Body of pancreas (tissue), 4 donors: ENCODE measurements around the gene TAS2R10. TPM values are rescaled to one million over a fixed set of nuclear protein-coding genes. Genes with fewer than 3 reads are reported as not detected.
"Not testable (repeated sequence)": the region's sequence is repeated elsewhere in the genome, so short reads cannot be mapped to it uniquely, and the experiment has no call there.

Experiments
- ATAC-seq: fragments of 150-250 bp; one replicate; pipeline ENCODE4 v1.9.1; 2016
- DNase-seq, 4 donors: peaks; one replicate each; pipeline ENCODE4 v3.0.0-alpha.2; 2019
- H3K27ac ChIP-seq, 4 donors: fragments of 200-600 bp; sonication (generic); 1 replicate in 3 of 4; 2 replicates in 1 of 4; pipeline versions ENCODE4 v1.5.1 to v1.6.1; 2016 to 2019; ENCODE audit warnings: mild to moderate bottlenecking in 1 of 4, mixed read lengths in 1 of 4, moderate library complexity in 1 of 4
- H3K27me3 ChIP-seq, 2 donors: fragments of 200-600 bp; sonication (generic); one replicate each; pipeline ENCODE4 v1.6.0; 2016; ENCODE audit warnings: mild to moderate bottlenecking in 1 of 2
- H3K36me3 ChIP-seq, 2 donors: fragments of 200-600 bp; sonication (generic); replicated peaks in 1 of 2; 2 replicates each; pipeline ENCODE4 v1.5.1; 2016; ENCODE audit warnings: low read depth in 2 of 2; ENCODE audit not compliant: insufficient read depth in 1 of 2
- H3K4me1 ChIP-seq: fragments of 200-600 bp; sonication (generic); one replicate; pipeline ENCODE4 v1.6.0; 2016
- H3K4me3 ChIP-seq, 2 donors: fragments of 200-600 bp; sonication (generic); 1 replicate in 1 of 2; 2 replicates in 1 of 2; pipeline ENCODE4 v1.5.1; 2016 to 2019
- H3K9me3 ChIP-seq, 3 donors: fragments of 200-600 bp; sonication (generic); 1 replicate in 2 of 3; 2 replicates in 1 of 3; pipeline ENCODE4 v1.5.1; 2016
- CTCF ChIP-seq, 7 experiments: fragments of 450-650 bp in 4 of 7; fragments of 200-600 bp in 3 of 7; sonication (generic) in 3 of 7; IDR thresholded peaks; one replicate each; pipeline ENCODE4 v1.5.1; 2016 to 2019; ENCODE audit warnings: antibody characterized with exemption in 7 of 7
- POLR2A ChIP-seq, 3 donors: fragments of 450-650 bp; IDR thresholded peaks; one replicate each; pipeline ENCODE4 v1.6.1; 2016; ENCODE audit warnings: antibody characterized with exemption in 3 of 3, mild to moderate bottlenecking in 2 of 3
- WGBS, 2 donors: methylation state at CpG; one replicate each; pipeline ENCODE4 v1.1.5; 2017; 5-methylcytosine and 5-hydroxymethylcytosine counted together
- intact Hi-C: fragments of 100-400 bp; cut with DNase I; formaldehyde crosslinking; loops from one replicate; pipeline ENCODE4 v1.15.1; 2023
- small RNA-seq: library from RNA; depleted of rRNA; stranded (forward); fragments of <200 nt; gene quantifications from one replicate; pipeline ENCODE3, GENCODE V24; 2016
- total RNA-seq, 2 donors: library from RNA; depleted of rRNA; stranded (reverse); fragments of >200 nt; gene quantifications; one replicate each; pipeline ENCODE4 v1.1.0, GENCODE V29; 2016

TAS2R10 gene
- total RNA-seq, 2 donors from 2014 or later, result 0.52 TPM; not detected in 1

DNA sequence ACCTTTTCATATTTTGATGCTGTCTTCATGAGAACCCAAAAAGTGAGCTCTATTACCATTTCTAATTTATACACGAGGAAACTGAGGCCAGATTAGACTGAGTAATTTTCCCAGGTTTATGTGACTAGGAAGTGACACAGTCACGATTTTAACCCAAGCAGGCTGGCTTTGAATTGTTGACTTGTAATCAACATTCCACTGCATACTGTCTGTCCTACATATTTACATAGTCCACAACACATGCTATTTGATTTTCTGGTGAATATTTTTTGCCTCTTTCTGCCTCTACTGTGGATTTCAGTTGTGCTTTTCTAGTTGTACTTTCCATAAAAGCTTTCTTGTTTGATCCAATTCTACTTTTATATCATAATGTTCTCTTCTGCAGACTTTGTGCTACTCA, 31.9 kb downstream of the TAS2R10 start:
- H3K4me1 ChIP-seq, result no peaks in the 10 kb centered on the region
- no peaks in the 10 kb centered on the region for H3K9me3 ChIP-seq
- H3K27me3 ChIP-seq, result no peaks in the 10 kb centered on the region
- no peak for ATAC-seq
- H3K36me3 ChIP-seq, result no peaks in the 10 kb centered on the region
- TF ChIP-seq CTCF (IDR thresholded peaks at IDR 0.05) (no peak), POLR2A (IDR thresholded peaks at IDR 0.05) (no peak)
- intact Hi-C loops, result no loop called here
- no peak overlapping the region for H3K4me3 ChIP-seq
- no peak overlapping the region for H3K27ac ChIP-seq
- no peak for DNase-seq
- 13 to 17% methylated on average over 2 of the region's 2 CpGs for WGBS, 2 donors

DNA sequence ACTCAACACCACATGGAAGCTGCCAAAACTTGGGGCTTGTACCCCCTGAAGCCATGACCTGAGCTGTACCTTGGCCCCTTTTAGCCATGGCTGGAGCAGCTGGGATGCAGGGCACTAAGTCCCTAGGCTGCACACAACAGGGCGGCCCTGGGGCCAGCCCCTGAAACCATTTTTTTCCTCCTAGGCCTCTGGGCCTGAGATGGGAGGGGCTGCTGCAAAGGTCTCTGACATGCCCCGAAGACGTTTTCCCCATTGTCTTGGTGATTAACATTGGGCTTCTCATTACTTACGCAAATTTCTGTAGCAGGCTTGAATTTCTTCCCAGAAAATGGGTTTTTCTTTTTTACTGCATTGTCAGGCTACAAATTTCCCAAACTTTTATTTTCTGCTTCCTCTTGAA, 34.4 kb downstream of the TAS2R10 start:
- ATAC-seq, H3K4me3 ChIP-seq, H3K27me3 ChIP-seq, DNase-seq, H3K27ac ChIP-seq, H3K4me1 ChIP-seq, intact Hi-C loops, H3K36me3 ChIP-seq, H3K9me3 ChIP-seq: not testable (repeated sequence)
- WGBS, 2 donors, result 83 to 87% methylated on average over 4 of the region's 4 CpGs

GRCh38 chr12:10783252-10783651, 42.9 kb downstream of the TAS2R10 start:
- DNase-seq, result no peak
- TF ChIP-seq CTCF (IDR thresholded peaks at IDR 0.05) (no peak), POLR2A (IDR thresholded peaks at IDR 0.05) (no peak)
- WGBS, 2 donors, result 55 to 58% methylated on average over 5 of the region's 5 CpGs
- H3K36me3 ChIP-seq, result no peaks in the 10 kb centered on the region
- no peaks in the 10 kb centered on the region for H3K4me1 ChIP-seq
- H3K9me3 ChIP-seq, result no peaks in the 10 kb centered on the region
- H3K27ac ChIP-seq, result no peak overlapping the region
- intact Hi-C loops, result no loop called here
- H3K4me3 ChIP-seq, result no peak overlapping the region
- ATAC-seq, result no peak
- H3K27me3 ChIP-seq, result no peaks in the 10 kb centered on the region

- H3K4me1 ChIP-seq, result no peaks in the 10 kb centered on the region
- no peak overlapping the region for H3K27ac ChIP-seq
- ATAC-seq (no peak), DNase-seq (no peak)
- H3K27me3 ChIP-seq, result no peaks in the 10 kb centered on the region
- TF ChIP-seq CTCF (IDR thresholded peaks at IDR 0.05) (no peak), POLR2A (IDR thresholded peaks at IDR 0.05) (no peak)
- no peaks in the 10 kb centered on the region for H3K36me3 ChIP-seq
- no peaks in the 10 kb centered on the region for H3K9me3 ChIP-seq
- 80 to 85% methylated on average over 2 of the region's 2 CpGs for whole genome bisulfite sequencing, 2 donors
- H3K4me3 ChIP-seq, result no peak overlapping the region
- intact Hi-C loops, result loop anchor here (10.0 kb wide), 1 partner anchor 706 kb away; no protein-coding TSS in a partner anchor
These were observed 47.1 kb downstream of the TAS2R10 start for GRCh38 chr12:10779103-10779502.

Small RNA genes lying within 50 kb of the gene (small RNA-seq; reads per million reads assigned to genes)
- not detected for gene PRR4

Other genes with a start within 250 kb of the TAS2R10 start
- 10 to 100 TPM; 16.9 to 17.5 TPM for gene MAGOHB, start 212.7 kb downstream of the TAS2R10 start, total RNA-seq
- gene STYK1, start 152.3 kb downstream of the TAS2R10 start, total RNA-seq, result under 1 TPM in 1 of 2 donors, not detected in 1; 0.26 TPM
- 100 to 1,000 TPM; 293 to 403 TPM for gene YBX3, start 103.0 kb downstream of the TAS2R10 start, total RNA-seq
- gene TAS2R7, start 23.7 kb downstream of the TAS2R10 start, total RNA-seq, result not detected
- gene TAS2R8, start 19.1 kb downstream of the TAS2R10 start, total RNA-seq, result not detected
- not detected for gene TAS2R9, start 16.2 kb downstream of the TAS2R10 start, total RNA-seq
- gene PRR4, start 23.1 kb upstream of the TAS2R10 start, total RNA-seq, result 1 to 10 TPM in 1 of 2 donors, not detected in 1; 3.4 TPM
- gene PRH1, start 57.9 kb upstream of the TAS2R10 start, total RNA-seq, result 100 to 1,000 TPM in 1 of 2 donors, 10 to 100 TPM in 1; 16.6 to 106 TPM
- 1 to 10 TPM; 2.3 to 3.1 TPM for gene TAS2R13, start 83.2 kb upstream of the TAS2R10 start, total RNA-seq
- not detected for gene PRH2, start 102.9 kb upstream of the TAS2R10 start, total RNA-seq
- gene TAS2R14, start 112.9 kb upstream of the TAS2R10 start, total RNA-seq, result 1 to 10 TPM; 4.0 to 4.9 TPM
- 1 to 10 TPM; 3.1 to 3.3 TPM for gene TAS2R50, start 160.6 kb upstream of the TAS2R10 start, total RNA-seq
- 1 to 10 TPM; 2.6 to 7.5 TPM for gene TAS2R20, start 171.9 kb upstream of the TAS2R10 start, total RNA-seq
- gene TAS2R19, start 196.3 kb upstream of the TAS2R10 start, total RNA-seq, result 1 to 10 TPM; 3.0 to 4.2 TPM
- 1 to 10 TPM; 7.0 to 8.9 TPM for gene TAS2R31, start 205.0 kb upstream of the TAS2R10 start, total RNA-seq
- 1 to 10 TPM in 1 of 2 donors, not detected in 1; 3.9 TPM for gene TAS2R46, start 235.9 kb upstream of the TAS2R10 start, total RNA-seq